OCI-LY1 (cell line): ENCODE data around the gene ZNF579.

Experiments
- EZH2 ChIP-seq: fragments of 200-600 bp; sonication (generic), shearing (Covaris generic); IDR thresholded peaks from 2 replicates; pipeline ENCODE4 v1.8.0; 2017; ENCODE audit warnings: borderline replicate concordance, mixed run types, mild to moderate bottlenecking, antibody characterized with exemption, low read length, moderate library complexity, mixed read lengths
- TF ChIP-seq, protein P1 (sequence below): fragments of 200-600 bp; sonication (generic), shearing (Covaris generic); IDR thresholded peaks from 2 replicates; pipeline ENCODE4 v1.5.1; 2017; ENCODE audit warnings: mild to moderate bottlenecking, antibody characterized with exemption, low read length, moderate library complexity, mixed read lengths

DNA sequence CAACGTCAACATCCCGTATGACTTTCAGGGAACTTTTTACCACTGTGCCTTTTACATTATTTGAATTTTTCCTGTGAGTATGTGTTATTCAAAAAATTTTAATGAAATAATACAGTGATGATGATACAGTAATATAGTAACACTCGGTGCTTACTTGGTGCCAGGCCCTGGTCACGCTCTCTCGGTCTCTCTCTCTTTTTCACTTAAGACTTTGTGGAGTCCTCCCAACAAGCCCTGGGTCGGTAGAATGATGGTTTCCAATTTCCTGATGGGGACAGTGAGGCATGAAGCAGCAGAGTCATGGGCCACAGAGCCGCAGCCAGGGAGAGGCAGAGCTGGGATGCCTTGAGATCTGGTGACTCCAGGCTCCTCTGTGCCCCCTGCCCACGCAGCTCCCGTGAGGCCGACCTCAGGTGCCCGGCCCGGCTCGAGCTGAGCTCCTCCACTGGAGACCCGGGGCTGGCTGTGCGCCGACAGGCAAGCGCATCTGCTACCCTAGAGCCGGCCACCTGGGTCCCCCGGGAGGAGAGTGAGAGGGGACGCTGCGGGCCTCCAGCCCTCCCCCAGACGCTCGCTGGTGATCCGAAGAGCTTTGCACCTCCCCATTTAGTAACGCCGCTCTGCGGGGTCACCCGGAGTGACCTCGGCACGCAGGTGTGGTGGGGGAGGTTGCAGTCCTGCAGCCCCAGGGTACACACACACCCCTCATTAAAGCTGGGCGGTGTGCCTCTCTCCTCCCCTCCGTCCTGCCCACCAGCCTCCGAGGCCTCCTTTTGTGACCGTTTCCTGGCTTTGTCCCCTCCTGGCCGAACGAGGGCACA is 30.9 kb downstream of the ZNF579 start:
- TF ChIP-seq, protein P1, sequence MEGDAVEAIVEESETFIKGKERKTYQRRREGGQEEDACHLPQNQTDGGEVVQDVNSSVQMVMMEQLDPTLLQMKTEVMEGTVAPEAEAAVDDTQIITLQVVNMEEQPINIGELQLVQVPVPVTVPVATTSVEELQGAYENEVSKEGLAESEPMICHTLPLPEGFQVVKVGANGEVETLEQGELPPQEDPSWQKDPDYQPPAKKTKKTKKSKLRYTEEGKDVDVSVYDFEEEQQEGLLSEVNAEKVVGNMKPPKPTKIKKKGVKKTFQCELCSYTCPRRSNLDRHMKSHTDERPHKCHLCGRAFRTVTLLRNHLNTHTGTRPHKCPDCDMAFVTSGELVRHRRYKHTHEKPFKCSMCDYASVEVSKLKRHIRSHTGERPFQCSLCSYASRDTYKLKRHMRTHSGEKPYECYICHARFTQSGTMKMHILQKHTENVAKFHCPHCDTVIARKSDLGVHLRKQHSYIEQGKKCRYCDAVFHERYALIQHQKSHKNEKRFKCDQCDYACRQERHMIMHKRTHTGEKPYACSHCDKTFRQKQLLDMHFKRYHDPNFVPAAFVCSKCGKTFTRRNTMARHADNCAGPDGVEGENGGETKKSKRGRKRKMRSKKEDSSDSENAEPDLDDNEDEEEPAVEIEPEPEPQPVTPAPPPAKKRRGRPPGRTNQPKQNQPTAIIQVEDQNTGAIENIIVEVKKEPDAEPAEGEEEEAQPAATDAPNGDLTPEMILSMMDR: no peak
- no peak for TF ChIP-seq EZH2
